ENCODE results near the gene NTN1. TPM values are rescaled to one million over a fixed set of nuclear protein-coding genes. Genes with fewer than 3 reads are reported as not detected.

NTN1 gene
- total RNA-seq, 1 donor = under 0.01 TPM

- TF ChIP-seq CTCF (IDR thresholded peaks at IDR 0.05; ENCODE audit: insufficient read depth, low read depth, low read length) = no peak
- DNase-seq (ENCODE audit: low read depth) = no peak
- H3K4me3 ChIP-seq (ENCODE audit: low read depth, low read length) = no peak overlapping the region
Measured at GRCh38 chr17:9007052-9007714, 14.1 kb upstream of the NTN1 start.

- no peak for DNase-seq (ENCODE audit: low read depth)
- H3K4me3 ChIP-seq (ENCODE audit: low read depth, low read length) = no peak overlapping the region
- no peak for TF ChIP-seq CTCF (IDR thresholded peaks at IDR 0.05; ENCODE audit: insufficient read depth, low read depth, low read length)
Measured at GRCh38 chr17:9009096-9009495, 12.2 kb upstream of the NTN1 start.

GRCh38 chr17:9009737-9010136 lies 11.6 kb upstream of the NTN1 start:
- no peak for DNase-seq (ENCODE audit: low read depth)
- TF ChIP-seq CTCF (IDR thresholded peaks at IDR 0.05; ENCODE audit: insufficient read depth, low read depth, low read length) = no peak
- H3K4me3 ChIP-seq (ENCODE audit: low read depth, low read length) = no peak overlapping the region

DNA sequence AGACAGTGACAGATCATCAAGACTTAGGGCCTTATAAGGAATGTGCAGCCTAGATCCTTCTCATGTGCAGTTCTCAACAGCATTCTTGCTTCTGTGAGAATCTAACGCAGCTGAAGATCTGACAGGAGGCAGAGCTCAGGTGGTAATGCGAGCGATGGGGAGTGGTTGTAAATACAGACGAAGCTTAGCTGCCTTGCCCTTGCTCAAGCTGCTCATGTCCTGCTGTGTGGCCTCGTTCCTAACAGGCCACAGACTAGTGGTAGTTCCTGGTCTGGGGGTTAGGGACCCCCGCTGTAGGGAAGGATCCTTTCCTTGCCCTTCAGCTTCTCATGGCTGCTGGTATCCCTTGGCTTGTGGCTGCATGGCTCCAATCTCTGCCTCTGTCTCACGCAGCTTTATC lies 10.3 kb upstream of the NTN1 start:
- DNase-seq (ENCODE audit: low read depth) = no peak
- no peak for TF ChIP-seq CTCF (IDR thresholded peaks at IDR 0.05; ENCODE audit: insufficient read depth, low read depth, low read length)

GRCh38 chr17:9016941-9017552 lies 4.3 kb upstream of the NTN1 start:
- no peak for TF ChIP-seq CTCF (IDR thresholded peaks at IDR 0.05; ENCODE audit: insufficient read depth, low read depth, low read length)
- no peak overlapping the region for H3K4me3 ChIP-seq (ENCODE audit: low read depth, low read length)
- no peak for DNase-seq (ENCODE audit: low read depth)

More for the DNA sequence above, 10.3 kb upstream of the NTN1 start:
- H3K4me3 ChIP-seq (ENCODE audit: low read depth, low read length) = no peak overlapping the region

- no peak overlapping the region for H3K4me3 ChIP-seq (ENCODE audit: low read depth, low read length)
- DNase-seq (ENCODE audit: low read depth) = no peak
- TF ChIP-seq CTCF (IDR thresholded peaks at IDR 0.05; ENCODE audit: insufficient read depth, low read depth, low read length) = no peak
Measured at GRCh38 chr17:9018726-9019125, 2.6 kb upstream of the NTN1 start.
